H9 (cell line): ENCODE measurements around the gene SCGB1A1. TPM values are rescaled to one million over a fixed set of nuclear protein-coding genes. Genes with fewer than 3 reads are reported as not detected.
A peak's percentile ranks its signal among the peaks of the same experiment; 100 is the strongest.

Experiments used
- DNase-seq: peaks from one replicate; pipeline ENCODE4 v3.0.0-alpha.2; 2017
- H2AFZ ChIP-seq: one replicate; pipeline ENCODE4 v1.6.1; 2013; ENCODE audit warnings: mild to moderate bottlenecking, low read length, control low read depth, moderate library complexity
- H2AK5ac ChIP-seq: 2 replicates; pipeline ENCODE4 v1.6.1; 2013; ENCODE audit warnings: low read length, control low read depth, mixed read lengths; ENCODE audit not compliant: insufficient read length
- H2BK120ac ChIP-seq: one replicate; pipeline ENCODE4 v1.6.1; 2013; ENCODE audit warnings: low read depth, mild to moderate bottlenecking, low read length, control low read depth, inconsistent platforms; ENCODE audit not compliant: poor library complexity, severe bottlenecking
- H2BK12ac ChIP-seq: 2 replicates; pipeline ENCODE4 v1.6.1; 2013; ENCODE audit warnings: low read length, control low read depth, mixed read lengths, low read depth; ENCODE audit not compliant: insufficient read length
- H2BK15ac ChIP-seq: 2 replicates; pipeline ENCODE4 v1.6.1; 2013; ENCODE audit warnings: low read depth, low read length, control low read depth
- H2BK20ac ChIP-seq: one replicate; pipeline ENCODE4 v1.6.1; 2013; ENCODE audit warnings: low read depth, mild to moderate bottlenecking, low read length, control low read depth, inconsistent platforms; ENCODE audit not compliant: poor library complexity, severe bottlenecking
- H2BK5ac ChIP-seq: 2 replicates; pipeline ENCODE4 v1.6.1; 2013; ENCODE audit warnings: low read length, control low read depth, mixed read lengths; ENCODE audit not compliant: insufficient read length
- H3K14ac ChIP-seq: 2 replicates; pipeline ENCODE4 v1.6.1; 2013; ENCODE audit warnings: low read length, control low read depth; ENCODE audit not compliant: insufficient read depth
- H3K18ac ChIP-seq: 2 replicates; pipeline ENCODE4 v1.6.1; 2013; ENCODE audit warnings: low read depth, mild to moderate bottlenecking, mixed read lengths, low read length, control low read depth; ENCODE audit not compliant: insufficient read length
- H3K23ac ChIP-seq: 2 replicates; pipeline ENCODE4 v1.6.1; 2013; ENCODE audit warnings: low read length, control low read depth, mixed read lengths, low read depth; ENCODE audit not compliant: insufficient read length
- H3K23me2 ChIP-seq: 2 replicates; pipeline ENCODE4 v1.6.1; 2013; ENCODE audit warnings: low read depth, mild to moderate bottlenecking, mixed read lengths, low read length, control low read depth; ENCODE audit not compliant: insufficient read length, poor library complexity, severe bottlenecking
- H3K27ac ChIP-seq: 2 replicates; pipeline ENCODE4 v1.5.1; 2013; ENCODE audit warnings: low read length, control low read depth, mixed read lengths, low read depth; ENCODE audit not compliant: insufficient read length
- H3K27me3 ChIP-seq: 2 replicates; pipeline ENCODE4 v1.6.1; 2013; ENCODE audit warnings: low read length, control low read depth, inconsistent platforms; ENCODE audit not compliant: insufficient read depth
- H3K4ac ChIP-seq: 2 replicates; pipeline ENCODE4 v1.6.1; 2013; ENCODE audit warnings: low read depth, mild to moderate bottlenecking, control low read depth, inconsistent platforms, low read length, moderate library complexity
- H3K4me1 ChIP-seq: 2 replicates; pipeline ENCODE4 v1.6.1; 2013; ENCODE audit warnings: low read length, control low read depth, inconsistent platforms; ENCODE audit not compliant: insufficient read depth
- H3K4me2 ChIP-seq: 2 replicates; pipeline ENCODE4 v1.6.1; 2013; ENCODE audit warnings: low read length, control low read depth, mixed read lengths; ENCODE audit not compliant: insufficient read length, insufficient read depth
- H3K56ac ChIP-seq: 2 replicates; pipeline ENCODE4 v1.6.1; 2013; ENCODE audit warnings: low read depth, mild to moderate bottlenecking, mixed read lengths, low read length, control low read depth; ENCODE audit not compliant: insufficient read length
- H3K79me1 ChIP-seq: 2 replicates; pipeline ENCODE4 v1.6.1; 2013; ENCODE audit warnings: low read depth, mild to moderate bottlenecking, moderate library complexity, low read length, control low read depth, inconsistent platforms; ENCODE audit not compliant: insufficient read depth, poor library complexity, severe bottlenecking
- H3K79me2 ChIP-seq: 2 replicates; pipeline ENCODE4 v1.6.1; 2013; ENCODE audit warnings: low read length, control low read depth, inconsistent platforms; ENCODE audit not compliant: insufficient read depth
- H3K9ac ChIP-seq: 2 replicates; pipeline ENCODE4 v1.6.1; 2013; ENCODE audit warnings: low read length, control low read depth, mixed read lengths; ENCODE audit not compliant: insufficient read length; ENCODE audit errors: extremely low read depth
- H3K9me3 ChIP-seq: one replicate; pipeline ENCODE4 v1.6.1; 2013; ENCODE audit warnings: low read depth, low read length, inconsistent platforms; ENCODE audit not compliant: control insufficient read depth
- H3T11ph ChIP-seq: one replicate; pipeline ENCODE4 v1.6.1; 2013; ENCODE audit warnings: mild to moderate bottlenecking, low read length, control low read depth, inconsistent platforms
- H4K20me1 ChIP-seq: one replicate; pipeline ENCODE4 v1.6.1; 2013; ENCODE audit not compliant: control insufficient read depth, insufficient read length, insufficient read depth
- H4K5ac ChIP-seq: 2 replicates; pipeline ENCODE4 v1.6.1; 2013; ENCODE audit warnings: low read depth, mild to moderate bottlenecking, mixed read lengths, low read length, control low read depth; ENCODE audit not compliant: insufficient read length
- H4K8ac ChIP-seq: replicated peaks from 2 replicates; pipeline ENCODE4 v1.6.1; 2013; ENCODE audit warnings: low read length, control low read depth, mixed read lengths, low read depth; ENCODE audit not compliant: insufficient read length
- H4K91ac ChIP-seq: 2 replicates; pipeline ENCODE4 v1.6.1; 2013; ENCODE audit warnings: low read depth, mild to moderate bottlenecking, moderate library complexity, mixed read lengths, low read length, control low read depth; ENCODE audit not compliant: insufficient read length
- H3K27ac Mint-ChIP-seq, 3 experiments: 2 replicates in 2 of 3; 3 replicates in 1 of 3; pipeline ENCODE4 v1.8.0; 2020 to 2021; ENCODE audit warnings: mixed read lengths in 3 of 3, mild to moderate bottlenecking in 1 of 3, moderate library complexity in 1 of 3
- H3K27me3 Mint-ChIP-seq: 2 replicates; pipeline ENCODE4 v1.8.0; 2021; ENCODE audit warnings: low read depth, mild to moderate bottlenecking, moderate library complexity, mixed read lengths
- H3K36me3 Mint-ChIP-seq, 3 experiments: 2 replicates in 2 of 3; 3 replicates in 1 of 3; pipeline ENCODE4 v1.8.0; 2020 to 2021; ENCODE audit warnings: low read depth in 3 of 3, mixed read lengths in 3 of 3; ENCODE audit not compliant: insufficient read depth in 1 of 3
- H3K4me1 Mint-ChIP-seq, 2 experiments: 2 replicates each; pipeline ENCODE4 v1.8.0; 2020; ENCODE audit warnings: mixed read lengths in 2 of 2
- H3K4me3 Mint-ChIP-seq, 2 experiments: 2 replicates in 1 of 2; 3 replicates in 1 of 2; pipeline ENCODE4 v1.8.0; 2020 to 2021; ENCODE audit warnings: mild to moderate bottlenecking in 2 of 2, mixed read lengths in 2 of 2, moderate library complexity in 1 of 2
- H3K9me3 Mint-ChIP-seq, 2 experiments: 2 replicates in 1 of 2; 3 replicates in 1 of 2; pipeline ENCODE4 v1.8.0; 2020; ENCODE audit warnings: mild to moderate bottlenecking in 2 of 2, mixed read lengths in 2 of 2, moderate library complexity in 1 of 2
- CTCF ChIP-seq: fragments of 200-600 bp; sonication (generic); conservative IDR thresholded peaks from 3 replicates; pipeline ENCODE4 v1.8.0; 2021; ENCODE audit warnings: antibody characterized with exemption, mild to moderate bottlenecking
- WGBS: extraction: QIAGEN DNeasy Blood & Tissue Kit; methylation state at CpG from one replicate; pipeline ENCODE4 v1.1.7; 2013; ENCODE audit warnings: missing lambda C conversion rate, low lambda C conversion rate, mixed read lengths; ENCODE audit not compliant: insufficient read length; ENCODE audit errors: extremely low coverage; 5-methylcytosine and 5-hydroxymethylcytosine counted together
- total RNA-seq: library from RNA; stranded (reverse); gene quantifications from 2 replicates; pipeline ENCODE4 v1.2.1, GENCODE V29; 2021

Gene SCGB1A1
- total RNA-seq, 1 experiment from 2014 or later = not detected

- Histone ChIP-seq H2AK5ac (no peak overlapping the region), H3K4me1 (no peaks in the 10 kb centered on the region), H3K9me3 (no peaks in the 10 kb centered on the region), H3K27ac (no peak overlapping the region), H2BK20ac (no peak overlapping the region), H2BK5ac (no peak overlapping the region), H3K4ac (no peak overlapping the region), H3K79me1 (no peaks in the 10 kb centered on the region), H3K23ac (no peak overlapping the region), H3K9ac (no peak overlapping the region), H2BK12ac (no peak overlapping the region), H2AFZ (no peak overlapping the region), H3K56ac (no peak overlapping the region), H2BK15ac (no peak overlapping the region), H3T11ph (no peak overlapping the region), H4K91ac (no peak overlapping the region), H3K23me2 (no peaks in the 10 kb centered on the region), H3K14ac (no peak overlapping the region), H3K27me3 (no peaks in the 10 kb centered on the region), H3K79me2 (no peaks in the 10 kb centered on the region), H3K18ac (no peak overlapping the region), H4K8ac (no peak overlapping the region), H2BK120ac (no peak overlapping the region), H4K20me1 (no peaks in the 10 kb centered on the region), H3K4me2 (no peak overlapping the region), H4K5ac (no peak overlapping the region)
- no peak for DNase-seq
- Mint-ChIP-seq H3K4me3 (no peak overlapping the region), H3K4me1 (peaks cover 7 to 20% of the 10 kb centered on the region in 2 experiments), H3K27ac (peak overlapping the region in 1 of 3 experiments; percentile 84; a peak in 1 of 7 replicates), H3K9me3 (peaks cover 5 to 10% of the 10 kb centered on the region in 2 experiments), H3K27me3 (peaks cover 12% of the 10 kb centered on the region), H3K36me3 (peaks cover 0 to 7% (median 3%) of the 10 kb centered on the region in 3 experiments; a peak in 2 of 7 replicates)
- no CpG with 5 or more reads among the region's 4 CpGs for WGBS
- no peak for TF ChIP-seq CTCF
Measured at GRCh38 chr11:62458212-62459002, 39.6 kb downstream of the SCGB1A1 start.
